Islet of Langerhans (tissue), 1 donor: ENCODE data around the gene POLR2E.

Experiments used
- FAIRE-seq: peaks from one replicate; lab custom pipeline; 2011; peaks lifted over from hg19 to GRCh38; lab: Jason Lieb, UNC

The POLR2E gene

DNA sequence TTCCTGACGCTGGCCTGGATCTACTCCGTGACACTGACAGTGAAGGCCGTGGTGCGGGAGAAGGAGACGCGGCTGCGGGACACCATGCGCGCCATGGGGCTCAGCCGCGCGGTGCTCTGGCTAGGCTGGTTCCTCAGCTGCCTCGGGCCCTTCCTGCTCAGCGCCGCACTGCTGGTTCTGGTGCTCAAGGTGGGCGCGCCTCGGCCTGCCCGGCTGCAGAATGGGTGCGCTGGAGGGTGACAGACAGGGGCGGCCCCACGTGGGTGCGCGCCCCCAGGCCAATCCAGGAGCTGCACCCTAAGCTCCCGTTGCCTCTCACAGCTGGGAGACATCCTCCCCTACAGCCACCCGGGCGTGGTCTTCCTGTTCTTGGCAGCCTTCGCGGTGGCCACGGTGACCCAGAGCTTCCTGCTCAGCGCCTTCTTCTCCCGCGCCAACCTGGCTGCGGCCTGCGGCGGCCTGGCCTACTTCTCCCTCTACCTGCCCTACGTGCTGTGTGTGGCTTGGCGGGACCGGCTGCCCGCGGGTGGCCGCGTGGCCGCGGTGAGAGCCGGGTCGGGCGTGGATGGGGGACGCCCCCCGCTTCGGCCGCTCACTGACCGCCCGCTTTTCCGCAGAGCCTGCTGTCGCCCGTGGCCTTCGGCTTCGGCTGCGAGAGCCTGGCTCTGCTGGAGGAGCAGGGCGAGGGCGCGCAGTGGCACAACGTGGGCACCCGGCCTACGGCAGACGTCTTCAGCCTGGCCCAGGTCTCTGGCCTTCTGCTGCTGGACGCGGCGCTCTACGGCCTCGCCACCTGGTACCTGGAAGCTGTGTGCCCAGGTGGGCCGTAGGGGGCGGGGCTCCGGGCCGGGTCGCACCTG, 48.1 kb downstream of the POLR2E start:
- no peak for FAIRE-seq

DNA sequence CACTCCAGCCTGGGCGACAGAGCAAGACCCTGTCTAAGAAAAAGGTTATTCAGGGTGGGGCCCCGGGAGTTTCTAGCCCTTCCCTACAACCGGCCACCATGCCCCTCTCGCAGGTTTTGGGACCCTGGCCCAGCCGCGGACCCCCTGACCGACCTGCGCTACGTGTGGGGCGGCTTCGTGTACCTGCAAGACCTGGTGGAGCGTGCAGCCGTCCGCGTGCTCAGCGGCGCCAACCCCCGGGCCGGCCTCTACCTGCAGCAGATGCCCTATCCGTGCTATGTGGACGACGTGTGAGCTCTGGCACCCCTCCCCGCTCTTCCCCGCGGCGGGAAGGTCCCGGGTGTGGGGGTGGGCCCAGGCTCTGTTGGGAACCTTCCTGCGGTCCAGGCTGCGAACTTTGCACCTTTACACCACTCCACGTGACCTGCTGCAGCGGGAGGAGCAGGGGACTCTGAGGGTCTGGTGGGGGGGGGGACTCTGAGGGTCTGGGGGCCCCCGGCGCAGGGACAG, 49.0 kb downstream of the POLR2E start:
- no peak for FAIRE-seq

DNA sequence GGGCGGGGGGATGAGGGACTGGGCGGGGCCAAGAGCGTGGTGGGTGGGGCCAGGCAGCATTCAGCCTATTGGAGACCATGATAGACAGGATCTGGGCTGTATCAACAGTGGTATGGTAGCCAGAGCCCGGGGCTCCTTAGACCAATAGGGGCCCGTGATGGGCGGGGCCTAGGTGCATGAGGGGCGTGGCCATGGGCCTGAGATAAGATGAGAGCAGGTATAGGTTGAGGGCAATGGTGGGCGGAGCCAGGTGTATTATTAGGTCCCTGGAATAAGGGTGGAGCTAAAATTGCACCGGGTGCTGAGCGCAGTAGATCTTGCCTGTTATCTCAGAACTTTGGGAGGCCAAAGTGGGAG, 50.0 kb downstream of the POLR2E start:
- FAIRE-seq: no peak

DNA sequence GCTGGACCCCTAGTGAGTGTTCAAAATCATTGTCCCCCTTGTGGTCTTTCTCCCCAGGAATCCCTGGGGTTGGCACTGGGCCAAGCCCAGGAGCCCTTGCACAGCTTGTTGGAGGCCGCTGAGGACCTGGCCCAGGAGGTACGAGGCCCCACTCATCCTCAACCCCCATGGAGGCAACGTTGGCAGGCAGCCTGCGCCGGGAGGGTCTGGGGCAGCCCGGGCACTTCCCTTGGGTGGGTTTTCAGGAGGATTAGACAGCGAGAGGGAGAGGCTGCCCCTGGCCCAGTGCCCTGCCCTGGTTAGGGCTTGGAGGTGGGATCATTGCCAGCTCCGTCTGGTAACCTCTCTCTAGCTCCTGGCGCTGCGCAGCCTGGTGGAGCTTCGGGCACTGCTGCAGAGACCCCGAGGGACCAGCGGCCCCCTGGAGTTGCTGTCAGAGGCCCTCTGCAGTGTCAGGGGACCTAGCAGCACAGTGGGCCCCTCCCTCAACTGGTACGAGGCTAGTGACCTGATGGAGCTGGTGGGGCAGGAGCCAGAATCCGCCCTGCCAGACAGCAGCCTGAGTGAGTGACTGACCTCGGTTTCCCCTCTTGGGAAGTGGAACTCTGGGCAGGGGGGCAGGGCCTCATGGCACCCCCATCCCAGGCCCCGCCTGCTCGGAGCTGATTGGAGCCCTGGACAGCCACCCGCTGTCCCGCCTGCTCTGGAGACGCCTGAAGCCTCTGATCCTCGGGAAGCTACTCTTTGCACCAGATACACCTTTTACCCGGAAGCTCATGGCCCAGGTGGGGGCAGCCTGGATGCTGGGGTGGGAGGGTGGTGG, 52.3 kb downstream of the POLR2E start:
- no peak for FAIRE-seq

DNA sequence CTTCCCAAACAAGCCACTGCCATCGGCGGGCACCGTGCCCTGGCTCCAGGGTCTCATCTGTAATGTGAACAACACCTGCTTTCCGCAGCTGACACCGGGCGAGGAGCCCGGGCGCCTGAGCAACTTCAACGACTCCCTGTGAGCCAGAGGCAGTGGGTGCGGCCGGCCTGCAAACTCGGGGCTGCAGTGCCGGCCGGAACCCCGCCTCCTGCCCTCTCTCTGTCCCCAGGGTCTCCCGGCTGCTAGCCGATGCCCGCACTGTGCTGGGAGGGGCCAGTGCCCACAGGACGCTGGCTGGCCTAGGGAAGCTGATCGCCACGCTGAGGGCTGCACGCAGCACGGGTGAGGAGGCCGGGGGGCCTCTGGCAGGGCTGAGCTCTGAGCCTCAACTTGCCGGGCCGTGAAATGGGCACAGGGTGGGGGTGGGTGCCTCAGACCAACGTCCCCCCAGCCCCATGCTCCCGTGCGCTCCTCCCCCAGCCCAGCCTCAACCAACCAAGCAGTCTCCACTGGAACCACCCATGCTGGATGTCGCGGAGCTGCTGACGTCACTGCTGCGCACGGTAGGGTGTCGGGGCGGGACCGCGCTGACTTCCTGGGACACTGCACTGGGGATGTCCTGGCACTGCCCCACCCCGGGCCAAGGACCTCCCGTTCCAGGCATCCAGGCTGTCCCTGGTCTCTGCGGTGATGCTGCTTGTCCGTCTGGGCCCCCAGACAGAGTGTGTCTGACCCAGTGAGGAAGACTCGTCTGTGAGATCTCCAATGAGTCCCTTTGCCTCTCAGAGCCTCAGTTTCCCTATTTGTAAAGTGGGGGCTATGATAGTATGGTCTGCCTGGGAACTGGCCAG, 53.1 kb downstream of the POLR2E start:
- no peak for FAIRE-seq

DNA sequence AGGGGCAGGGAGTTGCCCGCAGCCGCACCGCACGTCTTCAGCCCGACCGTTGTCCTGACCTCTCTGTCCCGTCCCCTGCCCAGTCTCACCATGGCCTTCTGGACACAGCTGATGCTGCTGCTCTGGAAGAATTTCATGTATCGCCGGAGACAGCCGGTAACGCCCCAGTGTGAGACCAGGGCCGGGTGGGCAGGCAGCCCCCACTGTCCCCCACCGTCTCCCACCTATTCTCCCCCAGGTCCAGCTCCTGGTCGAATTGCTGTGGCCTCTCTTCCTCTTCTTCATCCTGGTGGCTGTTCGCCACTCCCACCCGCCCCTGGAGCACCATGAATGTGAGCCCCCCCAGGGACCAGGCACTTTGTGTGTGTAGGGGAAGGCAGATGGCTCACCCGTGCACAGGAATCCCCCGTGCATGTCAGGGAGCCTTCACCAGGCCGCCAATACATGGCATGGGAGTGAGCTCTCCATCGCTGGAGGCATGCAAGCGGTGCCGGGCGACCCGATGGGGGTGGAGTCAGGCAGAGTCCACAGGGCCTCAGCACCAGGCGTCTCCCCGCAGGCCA, 53.8 kb downstream of the POLR2E start:
- FAIRE-seq: no peak

DNA sequence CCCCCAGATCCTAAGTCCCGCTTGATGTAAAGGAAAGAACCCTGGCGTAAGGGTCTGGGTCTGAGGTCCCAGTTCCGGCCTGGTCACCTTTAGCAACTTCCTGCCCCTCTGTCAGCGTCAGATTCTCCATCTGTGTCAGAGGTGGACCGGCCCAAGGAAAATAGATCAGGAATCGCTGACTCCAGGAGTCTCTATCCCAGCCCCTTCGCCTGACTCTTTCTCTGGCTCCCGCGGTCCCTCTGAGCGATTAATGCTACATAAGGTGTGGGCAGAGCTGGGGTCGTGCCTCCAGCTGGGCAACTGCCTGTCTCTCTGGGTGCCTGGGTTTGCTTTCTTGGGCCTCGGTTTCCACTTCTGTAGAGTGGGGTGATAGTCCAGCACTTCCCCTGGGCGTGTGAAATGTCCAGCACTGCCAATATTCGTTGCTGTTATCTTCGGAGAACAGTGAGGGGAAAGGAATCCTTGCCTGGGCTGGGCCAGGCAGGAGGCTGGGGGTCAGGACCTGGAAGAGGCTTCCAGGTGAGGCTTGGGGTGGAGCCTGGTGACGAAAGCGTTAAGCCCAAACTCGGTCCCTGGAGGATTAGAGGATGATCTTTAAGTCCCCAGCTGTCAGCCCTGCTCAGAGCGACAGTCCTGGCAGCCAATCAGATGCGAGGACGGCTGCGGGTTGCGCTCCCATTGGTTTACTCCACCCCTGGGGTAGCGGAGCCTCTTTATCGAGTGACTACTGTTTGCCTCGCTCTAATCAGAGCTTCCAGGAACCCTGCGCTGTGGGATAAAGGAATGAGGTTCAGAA, 54.5 kb downstream of the POLR2E start:
- no peak for FAIRE-seq

DNA sequence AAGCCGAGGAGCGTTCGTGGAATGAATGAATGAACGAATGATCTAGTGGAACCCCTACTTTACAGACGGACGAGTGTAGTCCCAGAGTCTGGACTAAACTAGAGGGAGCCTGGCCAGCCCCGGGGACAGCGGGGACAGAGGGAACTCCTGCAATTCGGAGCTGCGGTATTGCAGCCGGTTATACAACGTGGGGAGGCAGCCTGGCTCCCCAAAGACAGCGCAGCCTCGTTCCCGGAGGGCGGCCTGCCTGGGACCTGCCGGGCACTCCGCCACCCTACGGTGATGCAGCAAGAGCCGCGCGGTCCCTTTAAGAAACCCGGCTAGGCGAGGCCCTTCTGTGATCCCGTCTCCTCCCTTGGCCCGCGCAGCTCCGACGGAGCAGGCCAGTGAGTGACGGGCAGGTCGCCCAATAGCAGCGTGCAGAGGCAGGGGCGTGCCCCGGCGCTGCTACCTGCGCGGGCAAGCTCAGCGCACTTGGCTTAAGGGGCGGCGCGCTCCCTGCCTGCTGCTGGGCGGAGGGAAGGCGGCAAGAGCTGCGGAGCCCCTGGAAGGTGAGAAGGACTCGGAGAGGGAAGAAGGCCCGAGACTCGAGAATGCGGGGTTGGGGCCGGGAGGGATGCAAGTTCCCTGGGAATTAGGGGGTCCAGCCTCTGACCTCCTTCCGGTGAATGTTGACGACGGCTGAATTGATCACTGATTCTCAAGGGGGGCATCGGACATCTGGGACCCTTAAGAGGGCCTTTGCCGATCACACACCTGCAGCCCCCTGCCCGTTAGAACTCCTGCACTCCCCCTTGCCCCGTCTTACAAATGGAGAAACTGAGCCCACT, 55.3 kb downstream of the POLR2E start, which contains the start of gene ABCA7:
ABCA7 (plus strand) TSS at position 462 of the 830 bp plus-strand sequence. CDS start 1,255 bp downstream, outside the sequence.
- no peak for FAIRE-seq

DNA sequence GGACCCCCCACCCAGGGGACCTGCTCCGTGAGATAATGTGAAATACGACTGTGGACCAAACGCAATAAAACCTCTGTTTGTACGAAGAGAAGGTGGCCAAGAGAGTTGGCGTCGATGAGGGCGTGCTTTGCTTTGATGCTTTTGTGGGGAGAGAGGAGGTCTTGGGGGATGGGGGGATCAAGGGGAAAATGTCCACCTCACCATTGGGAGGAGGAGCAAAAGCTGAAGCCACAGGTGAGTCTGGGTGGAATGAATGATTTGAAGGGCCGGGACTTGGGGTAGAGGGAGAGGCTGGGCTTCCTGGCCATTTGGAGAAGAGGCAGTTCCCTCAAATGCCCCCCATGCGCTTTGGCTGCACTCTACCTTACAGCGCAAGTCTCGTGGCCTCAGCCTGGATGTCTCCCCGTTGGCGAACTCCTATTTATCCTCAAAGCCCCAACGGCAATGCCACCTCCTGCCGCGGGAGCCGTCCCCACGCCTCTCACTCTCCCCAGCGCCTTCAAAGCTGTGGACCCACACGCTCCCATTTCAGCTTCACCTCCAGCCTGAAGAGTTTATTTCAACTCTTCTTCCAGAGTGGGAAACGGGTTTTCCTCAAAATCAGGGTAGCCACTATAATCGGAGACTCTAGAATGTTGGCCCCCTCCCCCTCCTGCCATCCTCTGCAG, 56.1 kb downstream of the POLR2E start:
- FAIRE-seq: no peak

DNA sequence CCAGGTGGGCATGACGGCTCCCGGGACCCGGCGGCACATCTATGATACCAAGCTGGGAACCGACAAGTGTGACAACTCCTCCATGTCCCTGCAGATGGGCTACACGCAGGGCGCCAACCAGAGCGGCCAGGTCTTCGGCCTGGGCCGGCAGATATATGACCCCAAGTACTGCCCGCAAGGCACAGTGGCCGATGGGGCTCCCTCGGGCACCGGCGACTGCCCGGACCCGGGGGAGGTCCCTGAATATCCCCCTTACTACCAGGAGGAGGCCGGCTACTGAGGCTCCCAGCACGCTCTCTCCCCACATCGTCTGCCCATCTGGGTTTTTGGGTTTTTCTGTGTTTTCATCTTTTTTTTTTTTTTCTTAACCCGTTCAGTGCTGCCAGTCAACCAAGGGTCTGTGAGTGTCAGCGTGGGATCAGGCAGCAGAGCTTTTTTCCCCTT, 57.5 kb downstream of the POLR2E start:
- FAIRE-seq: no peak
